ENCODE measurements around the gene ARL11.

DNA sequence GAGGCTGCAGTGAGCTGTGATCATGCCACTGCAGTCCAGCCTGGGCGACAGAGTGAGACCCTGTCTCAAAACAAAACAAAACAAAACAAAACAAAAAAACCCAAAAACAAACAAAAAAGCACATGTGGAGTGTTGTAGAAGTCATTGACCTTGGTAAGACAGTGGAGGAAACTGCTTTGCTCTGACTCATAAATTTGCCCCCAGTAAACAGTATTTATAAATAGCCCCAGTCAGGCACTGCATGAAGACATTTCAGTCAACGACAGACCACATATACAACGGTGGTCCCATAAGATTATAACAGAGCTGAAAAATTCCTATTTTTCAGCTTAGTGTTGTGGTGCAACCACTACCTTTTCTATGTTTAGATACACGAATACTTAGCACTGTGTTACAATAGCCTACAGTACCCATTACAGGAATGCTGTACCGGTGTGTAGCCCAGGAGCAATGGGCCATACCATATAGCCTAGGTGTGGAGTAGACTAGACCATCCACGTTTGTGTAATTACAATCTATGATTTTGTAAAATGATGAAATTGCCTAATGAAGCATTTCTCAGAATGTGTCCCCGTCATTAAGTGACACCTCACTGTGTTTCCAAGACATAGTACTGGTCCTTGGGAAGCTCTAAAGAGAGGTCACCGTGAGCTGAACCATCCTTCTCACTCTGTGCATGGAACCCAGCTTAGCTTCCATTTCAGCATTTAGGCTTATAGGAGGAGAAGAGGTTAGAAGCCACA, 1.1 kb downstream of the ARL11 start:
- TF ChIP-seq CTCF (IDR thresholded peaks at IDR 0.05): no peak
- no peak for TF ChIP-seq POLR2A (IDR thresholded peaks at IDR 0.05)

Measured in uterus (tissue), 2 donors.